Stimulated activated naive CD8-positive, alpha-beta T cell treated with anti-CD3 and anti-CD28 coated beads, Interleukin-15, Interleukin-2, amounts not matched to agents 100 U/mL and 50 U/mL, for 24 hours (primary cell): ENCODE measurements around the gene TSR3.
A peak's percentile ranks its signal among the peaks of the same experiment; 100 is the strongest.

ENCODE experiments used
- ATAC-seq: fragments of 150-1000 bp; cut with Tn5 transposase; one replicate; pipeline ENCODE4 v1.10.0; 2021
- DNase-seq: peaks from one replicate; pipeline ENCODE4 v3.0.0; 2021

Gene TSR3

GRCh38 chr16:1351215-1351581, 480 bp downstream of the TSR3 start:
- DNase-seq (no peak), ATAC-seq (no peak)

GRCh38 chr16:1350691-1351090, 987 bp downstream of the TSR3 start:
- ATAC-seq (no peak), DNase-seq (no peak)

GRCh38 chr16:1349951-1350350, 1.7 kb downstream of the TSR3 start:
- DNase-seq (no peak), ATAC-seq (no peak)

GRCh38 chr16:1349351-1349750, 2.3 kb downstream of the TSR3 start:
- ATAC-seq: no peak
- DNase-seq: no peak

- DNase-seq: no peak
- ATAC-seq: no peak
These were observed 2.8 kb downstream of the TSR3 start for GRCh38 chr16:1348926-1349325.

- DNase-seq (no peak), ATAC-seq (no peak)
These were observed 3.2 kb downstream of the TSR3 start for GRCh38 chr16:1348441-1348840.

- no peak for DNase-seq
- no peak for ATAC-seq
These were observed 3.7 kb downstream of the TSR3 start for GRCh38 chr16:1347962-1348361.

- DNase-seq (no peak), ATAC-seq (no peak)
These were observed 4.3 kb downstream of the TSR3 start for GRCh38 chr16:1347286-1347855.

- DNase-seq (no peak), ATAC-seq (no peak)
These were observed 5.0 kb downstream of the TSR3 start for GRCh38 chr16:1346422-1347285.

- ATAC-seq (no peak), DNase-seq (no peak)
These were observed 5.8 kb downstream of the TSR3 start for GRCh38 chr16:1345651-1346421.

GRCh38 chr16:1345087-1345486, 6.6 kb downstream of the TSR3 start:
- DNase-seq: no peak
- no peak for ATAC-seq

GRCh38 chr16:1344499-1344898, 7.2 kb downstream of the TSR3 start:
- no peak for DNase-seq
- no peak for ATAC-seq

GRCh38 chr16:1343428-1344242, 8.0 kb downstream of the TSR3 start:
- no peak for DNase-seq
- ATAC-seq: no peak

GRCh38 chr16:1342526-1343427, 8.9 kb downstream of the TSR3 start:
- ATAC-seq (peak; percentile 84), DNase-seq (peak; percentile 90)

- ATAC-seq (no peak), DNase-seq (no peak)
These were observed 9.9 kb downstream of the TSR3 start for GRCh38 chr16:1341495-1342420.

- ATAC-seq: no peak
- no peak for DNase-seq
These were observed 10.8 kb downstream of the TSR3 start for GRCh38 chr16:1340730-1341494.

- DNase-seq (no peak), ATAC-seq (no peak)
These were observed 12.6 kb downstream of the TSR3 start for GRCh38 chr16:1338855-1339675.

GRCh38 chr16:1338119-1338730, 13.5 kb downstream of the TSR3 start:
- DNase-seq: peak; percentile 59

More at GRCh38 chr16:1338119-1338730, 13.5 kb downstream of the TSR3 start:
- ATAC-seq: no peak
